GM19372 (cell line): ENCODE data around the gene SFXN2.

ENCODE experiments used
- ATAC-seq: cut with Tn5 transposase; IDR thresholded peaks from one replicate; pipeline ENCODE4 v1.9.1; 2021; ENCODE audit warnings: mild to moderate bottlenecking, low read depth, moderate library complexity; ENCODE audit not compliant: unreplicated experiment

The SFXN2 gene

DNA sequence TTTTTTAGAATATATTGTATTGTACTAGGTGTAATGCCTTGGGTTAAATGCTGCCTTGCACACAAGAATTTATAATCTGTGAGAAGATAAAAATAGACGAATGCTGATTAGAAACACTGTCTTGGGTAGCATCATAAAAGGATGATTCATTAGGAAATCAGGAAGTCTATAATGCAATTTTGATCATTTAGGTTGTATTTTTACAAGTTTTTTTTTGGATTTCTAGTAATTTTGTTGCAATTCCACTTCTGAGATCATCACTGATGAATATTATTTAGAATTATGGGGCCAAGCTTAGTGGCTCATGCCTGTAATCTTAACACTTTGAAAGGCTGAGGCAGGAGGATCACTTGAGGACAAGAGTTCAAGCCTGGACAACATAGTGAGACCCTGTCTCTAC, 58.9 kb downstream of the SFXN2 start:
- no peak for ATAC-seq

GRCh38 chr10:102773986-102774385, 59.5 kb downstream of the SFXN2 start:
- ATAC-seq, result no peak

- no peak for ATAC-seq
Observed at GRCh38 chr10:102775201-102775934, 60.9 kb downstream of the SFXN2 start.

- no peak for ATAC-seq
Observed at GRCh38 chr10:102775935-102776669, 61.7 kb downstream of the SFXN2 start.

DNA sequence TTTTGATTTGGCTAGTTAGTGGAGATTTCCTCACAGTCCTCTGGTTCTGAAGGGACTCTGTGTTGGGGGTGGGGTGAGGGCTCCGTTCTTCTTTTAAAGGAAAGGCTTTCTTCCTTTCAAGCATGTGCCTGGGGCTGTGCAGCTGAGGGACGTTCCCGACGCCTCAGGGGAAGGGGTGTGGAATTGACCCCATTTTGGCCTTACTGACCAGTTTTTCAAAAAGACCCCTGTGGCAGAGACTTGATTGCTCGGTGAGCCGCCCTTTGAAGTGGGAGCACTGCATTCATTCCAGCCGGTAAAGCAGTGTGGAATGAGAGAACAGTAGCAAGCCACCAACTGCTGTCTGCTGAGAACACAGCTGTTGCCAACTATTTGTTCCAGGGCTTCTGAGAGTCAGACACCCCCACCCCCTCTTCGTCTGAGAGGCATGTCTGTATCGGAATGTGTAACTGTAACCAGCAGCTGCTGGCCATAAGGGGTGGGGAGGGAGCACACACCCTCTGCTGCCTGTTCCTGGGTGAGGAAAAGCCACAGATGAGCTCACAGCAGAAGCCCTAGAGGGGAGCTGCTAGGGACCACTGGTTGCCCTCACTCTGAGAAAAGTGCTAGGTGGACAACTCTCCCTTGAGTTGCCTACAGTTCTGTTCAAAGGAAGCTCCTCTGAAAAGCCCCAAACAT, 62.5 kb downstream of the SFXN2 start:
- ATAC-seq, result no peak

DNA sequence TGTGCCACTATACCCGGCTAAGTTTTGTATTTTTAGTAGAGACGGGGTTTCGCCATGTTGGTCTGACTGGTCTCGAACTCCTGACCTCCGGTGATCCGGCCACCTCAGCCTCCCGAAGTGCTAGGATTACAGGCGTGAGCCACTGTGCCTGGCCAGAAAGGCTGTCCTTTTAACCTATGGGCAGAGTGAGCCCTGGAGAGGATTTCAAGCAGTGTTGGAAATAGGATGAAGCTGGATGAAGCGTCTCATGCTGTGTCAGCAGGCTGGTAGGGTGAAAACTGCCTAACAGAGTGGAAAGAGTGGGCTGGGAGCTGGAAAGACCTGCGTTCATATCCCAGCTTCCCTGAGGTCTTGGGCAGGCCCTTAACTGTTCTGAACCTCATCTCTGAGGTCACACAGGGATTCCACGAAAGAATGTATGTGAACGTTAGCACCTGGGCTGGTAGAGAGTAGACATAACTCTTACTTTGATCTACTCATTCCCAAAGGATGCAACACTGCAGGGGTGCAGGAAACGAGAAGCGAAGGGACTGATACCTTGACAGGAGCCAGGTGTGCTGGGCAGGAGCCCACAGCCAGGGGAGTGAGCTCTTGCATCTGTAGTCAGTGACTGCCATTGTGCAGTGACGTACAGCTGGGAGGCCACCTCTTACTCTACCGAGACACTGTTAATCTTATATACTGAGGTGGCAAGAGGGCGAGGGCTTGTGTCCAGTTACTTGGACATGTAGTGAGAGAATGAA, 63.4 kb downstream of the SFXN2 start:
- ATAC-seq, result no peak

- ATAC-seq, result no peak
Observed at GRCh38 chr10:102778781-102779180, 64.3 kb downstream of the SFXN2 start.

GRCh38 chr10:102779680-102780526, 65.5 kb downstream of the SFXN2 start:
- ATAC-seq, result no peak

DNA sequence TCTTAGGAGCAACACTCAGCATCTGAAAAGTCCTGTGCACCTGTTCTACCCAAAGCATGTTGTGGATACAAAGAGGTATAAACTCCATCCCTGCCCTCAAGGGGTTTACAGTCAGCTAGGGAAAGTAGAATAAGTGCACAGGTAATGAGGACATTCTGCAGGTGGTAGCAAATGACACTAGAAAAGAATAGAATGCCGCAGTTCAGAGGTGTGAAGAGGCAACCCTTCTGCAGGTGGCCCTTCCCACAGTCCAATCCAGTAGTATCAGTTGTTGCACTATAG, 66.0 kb downstream of the SFXN2 start:
- no peak for ATAC-seq

DNA sequence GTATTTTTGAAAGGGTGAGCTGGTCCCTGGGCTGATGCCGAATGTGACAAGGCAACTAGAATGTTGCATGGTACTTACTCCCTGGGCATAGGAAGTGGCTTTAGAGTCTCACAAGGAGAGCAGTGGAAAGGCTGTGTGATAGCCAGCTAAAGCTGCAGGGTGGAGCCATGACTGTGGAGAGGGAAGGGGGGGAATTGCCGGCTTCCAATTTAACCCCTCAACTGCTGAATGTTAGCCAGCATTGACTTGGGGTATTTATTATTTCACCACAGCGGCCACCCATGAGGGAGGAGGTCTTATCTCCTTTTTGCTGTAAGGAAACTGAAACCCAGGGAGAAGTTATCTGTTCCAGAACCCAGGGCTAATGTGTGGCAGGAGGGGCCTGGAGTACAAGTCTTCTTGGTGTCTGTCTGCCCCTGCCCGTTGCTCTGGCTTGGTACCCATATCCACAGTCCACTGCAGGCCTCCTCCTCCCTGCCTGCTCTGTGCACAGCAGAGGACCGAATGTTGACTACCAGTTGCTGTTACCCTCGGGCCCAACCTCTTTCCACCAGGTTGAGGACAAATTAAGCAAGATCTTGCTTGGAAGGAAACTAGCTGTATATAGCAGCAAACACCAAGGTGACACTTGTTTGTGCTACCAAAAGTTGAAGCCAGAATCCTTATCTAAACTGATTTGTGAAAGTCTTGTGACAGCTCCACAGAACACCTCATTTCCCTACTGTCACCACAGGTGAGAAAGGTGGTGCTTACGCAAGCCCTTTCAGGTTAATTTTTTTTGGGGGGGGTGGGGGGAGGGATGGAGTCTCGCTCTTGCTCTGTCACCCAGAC, 66.9 kb downstream of the SFXN2 start:
- no peak for ATAC-seq

- no peak for ATAC-seq
Observed at GRCh38 chr10:102781921-102782557, 67.6 kb downstream of the SFXN2 start.

- no peak for ATAC-seq
Observed at GRCh38 chr10:102782673-102783551, 68.5 kb downstream of the SFXN2 start.

- no peak for ATAC-seq
Observed at GRCh38 chr10:102783568-102783967, 69.1 kb downstream of the SFXN2 start.

DNA sequence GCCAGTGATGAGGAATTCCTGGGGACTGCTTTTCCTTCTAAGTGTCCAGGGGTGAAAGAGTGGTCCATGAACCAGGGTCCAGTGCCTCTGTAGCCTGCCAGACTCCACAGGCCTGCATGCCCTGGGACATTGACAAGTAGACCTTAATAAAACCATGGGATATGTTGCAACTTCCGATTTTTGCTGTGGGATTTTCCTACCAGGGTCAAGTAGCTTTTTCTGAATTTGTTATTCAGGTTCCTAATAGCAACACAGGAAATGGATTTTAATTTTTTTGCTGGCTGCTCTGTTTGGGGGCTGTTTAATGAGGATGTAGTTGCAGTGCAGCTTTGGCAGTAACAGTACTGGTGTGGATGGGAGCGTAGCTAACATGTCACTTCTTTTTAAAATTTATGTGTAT, 71.4 kb downstream of the SFXN2 start:
- ATAC-seq, result no peak

DNA sequence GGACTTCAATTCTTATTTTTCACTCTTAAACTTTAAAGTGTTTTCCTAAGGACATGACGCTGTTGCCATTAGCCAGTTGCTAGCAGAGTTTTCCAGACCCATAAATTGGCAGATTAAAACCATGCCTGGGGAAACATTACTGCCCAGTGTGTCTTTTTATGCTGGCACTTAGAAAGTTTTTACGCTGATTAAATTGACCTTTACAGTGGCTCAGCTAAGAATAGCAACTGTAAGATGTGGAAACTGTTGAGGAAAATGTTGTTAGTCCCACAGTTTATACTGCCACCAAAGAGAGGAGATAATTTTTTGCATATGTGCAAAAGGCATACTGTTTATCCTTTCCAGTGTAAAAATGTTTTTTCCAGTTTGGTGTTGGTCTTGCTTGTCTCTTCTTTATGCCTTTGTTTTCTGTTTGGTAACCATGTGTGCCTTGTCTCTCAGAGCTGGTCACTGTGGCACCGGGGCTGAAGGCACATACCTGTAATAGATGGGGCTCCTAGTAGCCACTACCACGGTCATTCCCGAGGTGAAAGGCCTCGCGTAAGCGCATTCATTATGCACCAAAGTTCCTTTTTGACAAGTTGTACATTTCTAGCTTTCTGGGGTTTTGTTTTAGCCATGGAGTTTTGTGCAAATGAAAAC, 77.4 kb downstream of the SFXN2 start:
- ATAC-seq, result no peak
